Measurements from ENCODE around the gene ATP2C2.

- no peak for TF ChIP-seq CTCF (IDR thresholded peaks at IDR 0.05)
- no peak for TF ChIP-seq POLR2A (IDR thresholded peaks at IDR 0.05)
Measured at GRCh38 chr16:84319146-84319760, 49.1 kb upstream of the ATP2C2 start.
